ENCODE data around the gene SFR1.
"Not testable (repeated sequence)": the region's sequence is repeated elsewhere in the genome, so short reads cannot be mapped to it uniquely, and the experiment has no call there.

The SFR1 gene

DNA sequence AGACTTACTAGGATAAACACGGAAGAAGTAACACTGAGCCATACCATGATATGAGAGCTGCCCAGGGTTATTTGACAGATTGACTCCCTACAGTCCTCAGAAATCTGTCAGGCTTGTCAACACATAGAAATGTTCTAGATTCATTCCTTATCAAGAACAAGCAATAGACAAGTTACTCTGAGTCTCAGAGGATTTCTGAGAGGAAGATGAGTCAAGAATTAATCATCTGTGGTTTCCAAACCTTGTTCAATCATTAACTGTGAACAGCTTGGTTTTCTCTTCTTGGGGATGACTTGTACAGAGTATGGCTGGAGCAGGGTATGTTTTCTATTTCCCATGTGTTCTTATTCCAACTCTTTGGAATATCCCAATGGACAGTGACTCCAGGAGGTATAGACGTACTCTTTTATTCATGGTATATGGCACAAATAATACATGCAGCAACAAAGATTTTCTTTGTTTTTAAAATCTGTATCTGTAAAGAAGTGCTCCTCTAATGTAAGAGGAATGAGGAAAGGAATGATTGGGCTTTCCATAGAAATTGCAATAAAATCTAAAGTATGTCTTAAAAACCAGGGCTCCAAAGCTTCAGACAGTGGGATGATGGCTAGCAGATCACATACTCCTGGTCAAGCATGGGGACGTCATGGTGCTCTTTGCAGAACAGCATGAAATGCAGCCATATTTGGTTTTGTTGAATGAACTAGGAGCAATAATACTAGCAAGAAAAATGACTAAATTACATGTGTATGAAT is 11.9 kb upstream of the SFR1 start:
- DNase-seq: no peak

DNA sequence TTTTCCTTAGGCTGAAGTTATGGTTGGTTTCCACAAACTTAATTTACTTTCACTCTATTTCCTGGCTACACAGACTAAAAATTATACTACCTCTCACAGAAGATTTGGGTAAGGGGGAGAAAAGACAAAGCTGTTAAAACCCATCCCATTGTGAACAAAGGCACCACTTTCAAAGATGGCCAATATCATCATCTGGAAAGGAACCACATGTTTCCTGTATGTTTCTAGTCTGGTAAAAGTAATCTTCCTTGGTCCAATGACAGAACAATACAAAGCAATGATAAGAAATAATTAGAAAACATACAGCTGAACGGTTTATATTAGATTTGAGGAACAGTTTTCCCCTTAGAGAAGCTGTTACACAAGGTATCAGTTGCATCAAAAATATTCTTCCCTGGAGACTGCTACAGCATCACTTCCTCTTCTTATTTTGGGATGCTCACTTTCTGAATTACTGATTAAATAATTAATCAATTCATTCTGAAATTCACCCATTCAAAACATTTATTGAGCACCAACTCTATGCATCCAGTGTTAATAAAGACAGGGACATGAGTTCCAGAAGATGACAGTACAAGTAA is 8.5 kb upstream of the SFR1 start:
- no peak for DNase-seq

GRCh38 chr10:104117839-104118323 is 4.1 kb upstream of the SFR1 start:
- no peak for DNase-seq

DNA sequence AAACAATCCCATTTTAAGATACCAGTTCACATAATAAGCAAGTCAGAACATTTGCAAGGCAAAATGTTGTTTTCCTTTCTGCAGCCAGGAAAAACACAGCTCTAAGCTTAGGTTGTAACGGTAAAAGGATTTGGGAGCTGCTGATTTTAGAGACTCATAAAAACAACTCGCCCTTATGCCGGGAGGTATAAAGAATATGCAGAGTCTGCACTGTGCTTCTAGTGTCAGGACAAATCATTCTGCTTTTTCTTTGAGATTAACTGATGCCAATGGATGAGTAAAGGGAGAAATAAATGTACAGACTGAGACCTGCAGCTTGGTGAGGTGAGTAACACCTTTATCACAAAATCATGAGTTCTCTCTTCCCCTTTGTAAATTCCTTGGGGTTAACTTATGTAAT is 2.0 kb upstream of the SFR1 start:
- no peak for DNase-seq

DNA sequence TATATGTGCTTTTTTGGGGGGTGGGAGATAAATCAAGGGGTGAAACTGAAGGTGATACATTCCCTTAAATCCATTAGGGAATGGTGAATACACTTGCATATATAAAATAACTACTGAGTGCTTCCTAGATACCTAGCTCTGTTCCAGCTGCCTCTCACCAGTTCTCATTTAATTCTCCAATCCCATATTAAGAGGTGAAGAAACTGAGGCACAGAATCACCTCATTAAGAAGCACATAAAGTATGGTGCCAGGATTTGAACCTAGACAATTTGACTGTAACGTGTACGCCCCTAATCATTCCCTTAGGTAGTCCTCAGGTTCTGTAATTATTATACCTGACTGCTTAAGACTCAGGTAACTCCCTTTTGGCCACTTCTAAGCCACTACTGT is 1.5 kb upstream of the SFR1 start:
- DNase-seq: no peak

DNA sequence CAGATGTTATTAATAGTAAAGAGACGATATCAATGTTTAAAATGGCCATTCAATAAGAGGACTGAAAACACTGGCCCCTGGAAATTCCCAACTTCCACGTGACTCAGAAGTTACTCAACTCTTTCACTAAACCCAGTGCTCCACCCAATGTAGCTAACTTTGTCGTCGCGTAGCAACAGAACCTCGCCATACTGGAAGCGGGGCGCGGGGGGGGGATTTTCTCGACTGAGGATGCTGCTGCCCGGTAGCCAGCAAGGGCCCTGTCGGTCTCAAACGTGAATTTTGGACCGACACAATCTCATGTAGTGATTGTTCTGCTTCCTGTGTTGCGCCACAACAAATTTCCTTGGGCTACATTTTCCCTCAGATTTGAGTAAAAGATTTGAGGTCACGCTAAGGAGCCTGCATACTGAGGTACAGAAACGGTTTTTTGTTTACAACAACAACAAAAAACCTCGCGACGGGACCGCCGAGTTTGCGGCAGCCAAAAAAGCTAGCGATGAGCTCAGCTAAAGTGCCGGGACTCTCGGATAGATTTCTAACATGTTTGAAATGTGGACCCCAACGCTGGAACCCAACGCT is 977 bp upstream of the SFR1 start:
- DNase-seq: peak; percentile 78

GRCh38 chr10:104122225-104123107 is 495 bp downstream of the SFR1 start:
- DNase-seq: no peak

DNA sequence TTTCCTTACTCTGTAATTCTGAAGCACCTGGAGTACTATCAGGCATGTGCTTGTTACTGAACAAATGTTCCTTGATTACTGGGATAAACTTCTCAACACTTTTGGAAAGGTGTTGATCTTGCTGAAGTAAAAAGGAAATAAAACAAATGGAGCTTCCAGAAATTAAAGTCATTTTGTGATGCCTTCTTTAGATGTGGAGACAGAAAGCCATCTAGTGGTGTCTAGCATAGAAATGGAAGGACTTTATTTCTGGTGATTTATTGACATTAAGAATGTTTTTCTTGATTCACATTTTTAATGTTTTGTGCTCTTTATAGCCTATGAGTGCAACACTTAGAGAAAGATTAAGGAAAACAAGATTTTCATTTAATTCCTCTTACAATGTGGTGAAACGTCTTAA is 1.4 kb downstream of the SFR1 start:
- no peak for DNase-seq

GRCh38 chr10:104127411-104127810 is 5.4 kb downstream of the SFR1 start:
- no peak for DNase-seq

DNA sequence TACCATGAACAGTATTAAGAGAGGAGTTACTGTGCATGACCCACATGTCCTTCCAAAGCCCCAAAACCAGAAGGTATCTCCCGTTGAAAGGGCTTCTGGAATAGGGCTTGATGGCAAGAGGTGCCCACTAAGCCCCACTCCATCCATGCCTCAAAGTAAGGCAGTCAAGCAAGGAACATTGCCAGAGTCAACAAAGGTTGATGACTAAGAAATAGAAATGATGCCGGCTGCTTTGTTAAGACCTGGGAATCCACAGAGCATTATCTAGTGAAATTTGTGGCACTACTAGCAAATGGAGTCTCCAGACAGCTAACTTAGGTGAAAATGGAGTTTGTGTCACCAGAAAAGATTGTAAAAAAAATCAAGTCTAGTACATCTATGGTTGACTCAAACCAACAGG is 6.2 kb downstream of the SFR1 start:
- no peak for DNase-seq

- DNase-seq: no peak
These were observed 8.1 kb downstream of the SFR1 start for GRCh38 chr10:104130041-104130440.

DNA sequence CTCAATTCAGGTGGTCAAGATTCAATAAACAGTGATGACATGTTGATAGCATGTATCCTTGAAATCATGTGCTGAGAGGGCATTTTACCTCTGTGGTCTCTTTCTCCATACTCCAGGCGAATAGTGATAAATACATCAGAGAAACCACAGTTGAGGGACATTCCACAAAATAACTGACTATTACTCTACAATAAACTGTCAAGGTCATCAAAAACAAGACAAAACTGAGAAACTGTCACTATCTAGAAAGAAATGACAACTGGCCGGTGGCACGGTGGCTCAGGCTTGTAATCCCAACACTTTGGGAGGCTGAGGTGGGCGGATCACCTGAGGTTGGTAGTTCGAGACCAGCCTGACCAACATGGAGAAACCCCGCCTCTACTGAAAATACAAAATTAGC is 16.2 kb downstream of the SFR1 start:
- no peak for DNase-seq

DNA sequence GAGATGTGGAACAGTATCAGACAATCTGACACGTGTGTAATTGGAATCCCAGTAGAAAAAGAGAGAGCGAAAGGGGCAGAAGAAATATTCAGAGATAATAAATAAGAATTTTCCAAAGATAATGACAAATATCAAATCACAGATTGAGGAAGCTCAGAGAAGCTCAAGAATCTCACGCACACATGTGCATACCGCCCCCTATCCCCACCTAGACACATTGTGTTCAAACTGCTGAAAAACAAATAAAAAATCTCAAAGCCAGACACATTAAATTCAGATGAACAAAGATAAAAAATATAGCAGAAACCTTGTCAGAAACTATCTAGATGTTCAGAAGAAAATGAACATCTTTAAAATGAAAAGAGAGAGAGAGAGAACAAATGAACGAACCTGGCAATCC is 17.2 kb downstream of the SFR1 start:
- DNase-seq: no peak

- no peak for DNase-seq
These were observed 20.1 kb downstream of the SFR1 start for GRCh38 chr10:104142081-104142480.

DNA sequence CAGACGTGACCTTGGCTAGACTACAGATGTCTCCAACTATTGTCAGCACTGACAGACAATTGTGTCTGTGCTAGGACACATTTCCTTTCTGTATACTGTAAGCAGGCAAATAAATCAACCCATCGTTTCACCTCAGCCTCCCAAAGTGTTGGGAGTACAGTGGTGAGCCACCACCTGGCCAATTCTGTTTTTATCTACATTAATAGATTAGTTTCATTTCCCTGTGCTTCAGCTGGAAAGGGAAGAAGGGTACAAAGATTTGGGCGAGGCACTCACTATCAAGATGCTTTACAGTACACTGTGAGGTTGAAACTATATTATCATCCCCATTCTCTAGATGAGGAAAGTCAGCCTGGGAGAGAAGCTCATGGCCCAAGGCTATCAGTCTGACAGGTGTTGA is 21.9 kb downstream of the SFR1 start:
- no peak for DNase-seq

DNA sequence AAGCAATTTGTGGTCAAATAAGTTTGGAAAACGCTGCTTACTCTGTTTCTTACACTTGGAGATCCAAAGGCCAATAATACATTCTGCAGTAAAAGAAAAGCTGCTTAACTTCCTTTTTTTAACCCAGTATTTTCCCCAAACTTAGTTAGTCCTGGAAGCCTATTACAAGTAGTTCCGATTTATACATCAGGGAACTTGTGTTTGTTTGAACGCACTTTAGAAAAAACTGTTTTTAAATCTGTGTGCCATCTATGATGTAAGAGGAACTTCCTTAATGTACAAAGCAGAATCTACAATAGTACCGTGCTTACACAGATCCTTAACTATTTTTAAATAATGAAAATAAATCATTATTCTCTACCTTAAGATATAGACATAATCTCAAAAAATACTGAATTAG is 23.0 kb downstream of the SFR1 start:
- no peak for DNase-seq

GRCh38 chr10:104146882-104147281 is 24.9 kb downstream of the SFR1 start:
- no peak for DNase-seq

- DNase-seq: no peak
These were observed 28.2 kb downstream of the SFR1 start for GRCh38 chr10:104150139-104150538.

DNA sequence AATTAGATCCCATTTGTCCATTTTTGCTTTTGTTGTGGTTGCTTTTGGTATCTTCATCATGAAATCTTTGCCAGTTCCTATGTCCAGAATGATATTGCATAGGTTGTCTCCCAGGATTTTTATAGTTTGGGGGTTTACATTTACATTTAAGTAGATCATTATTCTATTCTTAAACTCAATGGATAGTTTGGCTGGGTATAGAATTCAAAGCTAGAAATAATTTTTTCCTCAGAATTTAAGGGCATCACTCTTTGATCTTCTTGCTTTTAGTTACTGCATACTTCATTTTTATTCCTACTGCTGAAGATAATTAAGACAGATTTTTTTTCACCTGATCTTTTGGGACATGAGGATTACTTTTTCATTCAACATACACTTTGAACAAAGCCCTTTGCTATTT is 29.8 kb downstream of the SFR1 start:
- DNase-seq: no peak

DNA sequence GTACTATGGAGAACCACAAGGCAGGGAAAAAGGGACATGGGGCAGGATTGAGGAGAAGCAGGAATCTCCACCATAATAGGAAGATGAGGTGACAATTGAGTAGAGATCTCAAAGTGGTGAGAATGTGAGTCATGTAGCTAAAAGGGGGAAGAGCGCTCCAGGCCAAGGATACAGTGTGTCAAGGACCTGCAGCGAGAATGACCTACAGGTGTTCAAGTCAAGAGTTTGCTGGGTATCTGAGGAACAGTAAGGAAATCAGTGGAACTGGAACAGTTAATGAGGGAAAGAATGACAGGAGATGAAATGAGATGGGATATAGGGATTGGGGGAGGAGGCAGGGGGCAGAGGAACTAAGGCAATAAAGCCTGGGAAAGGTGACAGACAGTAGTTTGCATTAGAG is 33.6 kb downstream of the SFR1 start:
- no peak for DNase-seq

GRCh38 chr10:104170610-104171254 is 48.8 kb downstream of the SFR1 start:
- no peak for DNase-seq

- DNase-seq: not testable (repeated sequence)
These were observed 52.2 kb downstream of the SFR1 start for GRCh38 chr10:104174136-104174535.

Measured in activated T-cell treated with anti-CD3 and anti-CD28 coated beads for 4 hours (primary cell).